ENCODE results near the gene TTC9.

GRCh38 chr14:70622111-70622712 lies 19.5 kb upstream of the TTC9 start:
- no peak for TF ChIP-seq POLR2AphosphoS5 (IDR thresholded peaks at IDR 0.05; ENCODE audit: control insufficient read depth, insufficient read depth, low read depth, low read length)
- TF ChIP-seq GABPB1 (CRISPR knock-in tag; IDR thresholded peaks at IDR 0.05) = no peak
- no peak for TF ChIP-seq ZNF589 (CRISPR knock-in tag; IDR thresholded peaks at IDR 0.05; ENCODE audit: low read depth)
- no peak for TF ChIP-seq SRF (CRISPR knock-in tag; IDR thresholded peaks at IDR 0.05)
- no peak for TF ChIP-seq CGGBP1 (CRISPR knock-in tag; IDR thresholded peaks at IDR 0.05)
- TF ChIP-seq E2F3 (CRISPR knock-in tag; IDR thresholded peaks at IDR 0.05) = no peak
- TF ChIP-seq ATF4 (CRISPR knock-in tag; IDR thresholded peaks at IDR 0.05) = no peak
- no peak for TF ChIP-seq ZBTB26 (CRISPR knock-in tag; IDR thresholded peaks at IDR 0.05)
